ENCODE measurements around the gene DHRSX.
"Not testable (repeated sequence)": the region's sequence is repeated elsewhere in the genome, so short reads cannot be mapped to it uniquely, and the experiment has no call there.

DHRSX gene

DNA sequence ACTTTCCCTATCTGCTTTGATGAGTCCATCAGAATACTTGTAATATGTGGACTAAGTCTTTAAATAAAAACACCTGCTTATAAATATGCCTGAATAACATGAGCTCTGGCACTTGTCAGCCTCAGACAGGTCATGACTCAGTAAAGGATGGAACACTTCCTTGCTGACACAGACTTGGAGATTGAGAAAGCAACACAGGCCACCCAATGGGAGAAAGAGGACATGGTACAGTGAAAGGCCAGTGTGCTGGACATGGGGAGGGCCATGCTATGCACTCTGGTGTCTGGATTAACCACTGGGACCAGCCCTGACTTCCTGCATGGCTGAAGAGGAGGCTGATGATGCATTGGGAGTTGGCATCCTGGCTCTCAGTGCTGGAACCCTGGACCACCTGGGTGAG lies 149.5 kb downstream of the DHRSX start:
- ATAC-seq = no peak
- no peak for DNase-seq

DNA sequence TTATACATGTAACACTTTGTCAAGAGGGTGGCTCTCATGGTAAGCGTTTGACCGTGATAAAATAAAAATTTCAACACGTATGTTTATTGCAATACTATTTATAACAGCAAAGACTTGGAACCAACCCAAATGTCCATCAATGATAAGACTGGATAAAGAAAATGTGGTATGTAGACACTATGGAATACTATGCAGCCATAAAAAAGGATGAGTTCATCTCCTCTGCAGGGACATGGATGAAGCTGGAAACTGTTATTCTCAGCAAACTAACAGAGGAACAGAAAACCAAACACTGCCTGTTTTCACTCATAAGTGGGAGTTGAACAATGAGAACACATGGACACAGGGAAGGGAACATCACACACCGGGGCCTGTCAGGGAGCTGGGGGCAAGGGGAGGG lies 150.1 kb downstream of the DHRSX start:
- not testable (repeated sequence) for ATAC-seq, DNase-seq

DNA sequence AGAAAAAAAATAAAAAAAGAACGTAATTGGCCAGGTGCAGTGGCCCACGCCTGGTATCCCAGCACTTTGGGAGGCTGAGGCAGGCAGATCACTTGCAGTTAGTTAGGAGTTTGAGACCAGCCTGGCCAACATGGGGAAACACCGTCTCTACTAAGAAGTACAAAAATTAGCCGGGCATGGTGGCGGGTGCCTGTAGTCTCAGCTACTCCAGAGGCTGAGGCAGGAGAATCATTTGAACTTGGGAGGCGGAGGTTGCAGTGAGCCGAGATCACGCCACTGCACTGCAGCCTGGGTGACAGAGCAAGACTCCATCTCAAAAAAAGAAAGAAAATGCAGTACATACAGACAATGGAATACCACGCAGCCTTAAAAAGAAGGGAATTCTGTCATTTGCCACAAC lies 150.7 kb downstream of the DHRSX start:
- not testable (repeated sequence) for ATAC-seq, DNase-seq

DNA sequence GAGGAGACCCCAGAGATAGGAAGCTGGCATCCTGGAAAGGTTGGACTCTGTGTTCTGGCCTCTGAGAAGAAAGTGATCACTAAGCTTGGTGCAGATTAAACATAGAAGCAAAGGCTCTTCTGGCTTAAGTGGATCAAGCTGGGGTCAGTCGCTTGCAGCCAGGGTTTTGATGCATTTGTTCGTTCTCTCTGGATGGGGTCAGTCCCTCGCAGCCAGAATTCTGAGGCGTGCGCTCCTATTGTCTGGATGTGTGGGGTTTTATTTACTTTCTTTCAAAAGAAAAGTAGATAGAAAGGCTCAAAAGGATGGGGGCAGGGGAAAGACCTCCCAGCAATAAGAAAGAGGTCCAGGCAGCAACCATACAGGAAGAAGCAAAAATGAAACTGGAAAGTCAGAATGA lies 152.6 kb downstream of the DHRSX start:
- no peak for ATAC-seq
- no peak for DNase-seq

DNA sequence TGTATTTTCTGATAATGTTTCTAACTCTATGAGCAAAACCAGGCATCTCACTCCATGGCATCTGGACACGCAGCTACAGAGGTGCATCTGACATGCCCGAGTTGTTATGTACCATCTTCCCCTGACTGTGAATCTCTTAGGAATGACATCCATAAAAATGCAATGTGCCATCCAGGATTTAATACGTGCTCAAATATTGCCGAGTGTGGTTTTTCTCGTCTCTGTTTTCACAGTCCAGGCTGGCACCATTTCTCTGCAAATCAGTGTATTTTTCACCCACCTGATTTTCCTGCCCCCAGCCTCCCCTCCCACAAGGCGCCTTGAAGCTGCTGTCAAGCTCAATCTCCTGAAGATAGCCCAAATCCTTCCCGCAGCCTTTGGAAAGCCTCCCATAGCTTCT lies 154.6 kb downstream of the DHRSX start:
- ATAC-seq = no peak
- no peak for DNase-seq

DNA sequence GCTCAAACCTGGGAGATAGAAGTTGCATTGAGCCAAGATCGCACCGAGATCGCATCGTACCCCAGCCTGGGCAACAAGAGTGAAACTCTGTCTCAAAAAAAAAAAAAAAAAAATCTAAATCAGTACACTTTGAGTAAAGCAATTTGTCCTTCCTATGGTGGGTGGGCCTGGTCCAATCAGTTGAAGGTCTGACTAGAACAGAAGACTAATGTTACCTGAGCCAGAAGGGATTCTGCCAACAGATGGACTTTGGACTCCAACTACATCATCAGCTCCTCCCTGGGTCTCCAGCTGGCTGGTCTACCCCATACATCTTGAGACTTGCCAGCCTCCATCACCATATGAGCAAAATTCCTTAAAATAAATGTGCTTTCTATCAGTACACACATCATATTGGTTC lies 155.2 kb downstream of the DHRSX start:
- ATAC-seq (no peak), DNase-seq (no peak)

DNA sequence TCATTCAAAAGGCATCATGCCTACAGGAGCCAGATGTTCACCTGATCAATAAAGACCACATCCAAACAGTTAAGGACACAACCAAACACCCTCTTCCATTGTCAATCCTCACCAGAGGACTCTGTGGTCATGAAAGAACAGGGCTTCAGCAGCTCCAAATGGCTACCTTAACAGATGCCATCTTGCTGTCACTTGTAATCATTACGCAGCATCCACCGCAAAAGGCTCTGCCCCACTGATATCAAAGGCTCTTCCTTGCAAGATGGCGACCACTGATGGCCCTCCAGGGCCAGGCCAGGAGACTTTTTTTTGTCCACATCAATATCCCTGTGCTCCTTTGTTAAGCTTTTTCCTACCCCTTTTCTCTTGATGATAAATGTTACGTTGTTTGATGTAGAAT lies 157.4 kb downstream of the DHRSX start:
- ATAC-seq (no peak), DNase-seq (no peak)

DNA sequence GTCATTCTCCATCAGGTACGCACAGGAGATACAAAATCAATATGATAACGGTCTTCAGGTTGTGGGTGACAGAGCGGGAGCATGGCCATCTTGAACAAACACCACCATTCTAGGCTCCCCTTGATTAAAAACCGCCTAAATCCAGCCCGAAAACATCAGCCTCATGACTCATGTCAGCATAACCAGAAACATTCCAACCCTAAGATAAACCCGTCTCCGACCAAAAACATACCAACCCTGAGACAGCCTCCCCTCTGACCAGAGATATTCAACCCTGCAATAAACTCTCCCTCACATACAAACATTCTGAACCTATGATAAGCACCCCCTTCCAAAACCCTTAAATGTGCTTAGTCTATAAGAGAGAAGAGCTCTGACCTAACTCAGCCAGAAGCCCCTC lies 157.9 kb downstream of the DHRSX start:
- DNase-seq = no peak
- ATAC-seq = no peak

DNA sequence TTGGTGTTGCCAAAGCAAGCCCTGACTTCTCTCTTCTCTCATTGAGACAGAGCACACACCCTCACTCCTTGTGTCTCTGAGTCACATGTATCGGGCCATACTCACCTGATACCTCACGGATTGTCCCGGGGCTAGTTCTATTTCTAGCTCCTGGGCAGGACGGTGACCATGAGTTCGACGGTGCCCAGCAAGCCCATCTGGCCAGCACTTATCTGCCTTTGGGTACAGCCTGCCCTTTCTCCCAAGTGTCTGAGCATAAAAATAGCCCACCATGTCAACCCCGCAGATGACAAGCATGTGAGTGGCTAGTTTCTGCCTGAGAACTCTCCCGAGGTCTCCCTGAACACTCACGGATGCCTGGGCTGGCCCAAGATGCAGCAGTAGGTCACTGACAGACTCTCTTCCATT lies 158.5 kb downstream of the DHRSX start:
- no peak for DNase-seq
- ATAC-seq = no peak

DNA sequence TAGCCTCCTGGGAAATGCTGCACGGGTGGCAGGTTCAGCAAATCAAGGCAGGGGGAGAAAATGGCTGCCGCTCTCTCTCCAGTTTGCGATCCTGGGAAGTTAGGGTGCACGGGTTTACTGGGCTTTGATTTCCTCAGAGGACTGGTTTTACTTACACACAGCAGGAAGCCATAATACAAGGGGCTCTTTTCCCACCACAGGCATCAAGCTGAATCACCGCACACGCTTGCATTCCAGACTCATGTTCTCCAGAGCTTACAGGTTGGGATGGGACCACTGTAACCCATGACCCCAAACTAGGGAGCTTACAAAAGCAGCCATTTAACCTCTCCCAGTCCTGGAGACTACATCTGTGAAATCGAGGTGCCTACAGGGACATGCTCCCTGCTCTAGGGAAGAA lies 159.8 kb downstream of the DHRSX start:
- no peak for DNase-seq
- ATAC-seq = no peak

DNA sequence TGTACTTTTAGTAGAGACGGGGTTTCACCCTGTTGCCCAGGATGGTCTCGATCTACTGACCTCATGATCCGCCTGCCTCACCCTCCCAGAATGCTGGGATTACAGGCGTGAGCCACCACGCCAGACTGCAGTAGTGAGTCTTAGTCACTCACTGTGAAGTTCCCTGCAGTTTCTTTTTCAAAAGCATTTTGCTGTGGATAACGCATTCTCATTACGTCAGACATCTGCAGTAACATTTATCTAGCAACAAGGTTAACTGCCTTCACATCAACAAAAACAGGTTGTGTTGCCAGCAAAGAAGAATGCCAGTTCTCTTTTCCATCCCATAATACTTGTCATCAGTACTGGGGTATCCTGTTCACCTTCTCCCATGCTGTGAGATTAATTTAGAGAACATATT lies 164.6 kb downstream of the DHRSX start:
- DNase-seq = no peak

DNA sequence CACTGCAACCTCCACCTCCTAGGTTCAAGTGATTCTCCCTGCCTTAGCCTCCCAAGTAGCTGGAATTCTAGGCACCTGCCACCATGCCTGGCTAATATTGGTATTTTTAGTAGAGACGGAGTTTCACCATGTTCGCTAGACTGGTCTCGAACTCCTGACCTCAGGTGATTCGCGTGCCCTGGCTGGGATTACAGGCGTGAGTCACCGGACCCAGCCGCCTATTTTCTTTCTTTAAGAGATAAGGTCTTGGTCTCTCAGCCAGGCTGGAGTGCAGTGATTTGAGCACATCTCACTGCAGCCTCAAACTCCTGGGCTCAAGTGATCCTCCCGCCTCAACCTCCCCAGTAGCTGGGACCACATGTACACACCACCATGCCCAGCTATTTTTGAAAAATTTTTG lies 166.5 kb downstream of the DHRSX start:
- DNase-seq (no peak), ATAC-seq (no peak)

More for the DNA sequence above, 164.6 kb downstream of the DHRSX start:
- ATAC-seq = no peak

DNA sequence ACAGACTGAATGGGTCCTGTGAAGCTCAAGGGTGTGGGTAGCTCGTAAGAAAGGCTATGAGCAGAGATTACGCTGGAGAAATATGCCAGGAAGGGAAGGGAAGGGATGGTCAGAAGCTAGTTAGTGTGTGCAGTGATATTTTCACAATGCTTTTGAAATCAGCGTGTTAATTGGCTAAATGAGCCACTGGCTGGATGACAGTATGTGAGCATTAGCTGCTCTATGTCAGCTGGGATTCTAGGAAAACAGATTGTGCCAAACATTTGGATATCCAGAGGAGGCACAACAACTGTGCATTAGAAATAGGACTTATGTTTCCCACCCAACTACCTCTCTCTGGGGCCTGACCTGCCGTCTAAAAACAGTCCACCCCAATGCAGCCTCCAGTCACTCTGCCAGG lies 168.5 kb downstream of the DHRSX start:
- DNase-seq (no peak), ATAC-seq (no peak)

DNA sequence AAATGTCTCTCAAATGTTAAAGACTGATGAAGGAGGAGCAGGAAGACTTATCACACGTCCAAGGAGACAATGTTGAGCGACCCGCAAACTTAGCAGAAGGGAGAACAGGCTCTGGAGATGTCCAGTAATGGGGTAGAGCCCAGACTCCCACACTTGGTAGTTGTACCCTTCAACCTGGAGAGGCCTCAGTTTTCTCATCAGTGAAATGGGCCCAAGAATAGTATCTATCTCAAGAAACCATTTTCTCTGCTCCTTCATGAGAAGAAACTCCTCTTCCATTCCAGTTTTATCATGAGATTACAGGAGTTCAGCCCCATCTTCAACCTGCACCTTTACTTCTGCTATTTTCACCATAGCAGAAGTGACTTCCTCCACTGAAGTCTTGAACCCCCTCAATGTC lies 169.9 kb downstream of the DHRSX start:
- ATAC-seq = no peak
- no peak for DNase-seq

DNA sequence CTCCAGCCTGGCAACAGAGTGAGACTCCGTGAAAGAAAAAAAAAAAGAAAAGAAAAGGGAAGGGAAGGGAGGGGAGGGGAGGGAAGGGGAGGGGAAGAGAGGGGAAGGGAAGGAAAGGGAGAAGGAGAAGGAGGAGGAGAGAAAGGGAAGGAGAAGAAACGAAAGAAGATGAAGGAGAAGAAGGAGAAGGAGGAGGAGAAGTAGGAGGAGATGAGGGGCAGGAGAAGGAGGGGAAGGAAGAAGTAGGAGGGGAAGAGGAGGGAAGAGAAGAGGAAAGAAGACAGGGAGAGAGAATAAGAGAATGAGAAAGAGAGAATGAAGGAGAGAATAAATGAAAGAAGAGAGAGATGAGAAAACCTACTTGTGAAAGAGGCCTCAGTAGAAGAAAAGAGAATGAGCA lies 170.3 kb downstream of the DHRSX start:
- DNase-seq (no peak), ATAC-seq (no peak)

DNA sequence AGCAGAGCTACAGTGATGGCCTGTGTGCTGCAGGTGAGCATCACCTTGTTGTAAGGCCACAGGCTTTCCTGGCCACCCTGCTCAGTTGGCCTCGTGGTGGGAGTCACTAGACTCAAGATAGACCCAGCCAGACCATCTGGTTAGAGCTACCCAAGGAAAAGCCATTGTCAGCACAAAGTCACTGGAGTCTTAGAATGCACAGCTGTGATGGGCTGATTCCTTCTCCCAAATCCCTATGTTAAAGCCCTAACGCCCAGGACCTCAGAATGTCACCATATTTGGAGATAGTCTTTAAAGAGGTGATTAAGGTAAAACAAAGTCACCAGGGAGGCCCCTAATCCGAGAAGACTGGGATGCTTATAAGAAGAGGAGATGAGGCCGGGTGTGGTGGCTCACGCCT lies 173.4 kb downstream of the DHRSX start:
- ATAC-seq (no peak), DNase-seq (no peak)

DNA sequence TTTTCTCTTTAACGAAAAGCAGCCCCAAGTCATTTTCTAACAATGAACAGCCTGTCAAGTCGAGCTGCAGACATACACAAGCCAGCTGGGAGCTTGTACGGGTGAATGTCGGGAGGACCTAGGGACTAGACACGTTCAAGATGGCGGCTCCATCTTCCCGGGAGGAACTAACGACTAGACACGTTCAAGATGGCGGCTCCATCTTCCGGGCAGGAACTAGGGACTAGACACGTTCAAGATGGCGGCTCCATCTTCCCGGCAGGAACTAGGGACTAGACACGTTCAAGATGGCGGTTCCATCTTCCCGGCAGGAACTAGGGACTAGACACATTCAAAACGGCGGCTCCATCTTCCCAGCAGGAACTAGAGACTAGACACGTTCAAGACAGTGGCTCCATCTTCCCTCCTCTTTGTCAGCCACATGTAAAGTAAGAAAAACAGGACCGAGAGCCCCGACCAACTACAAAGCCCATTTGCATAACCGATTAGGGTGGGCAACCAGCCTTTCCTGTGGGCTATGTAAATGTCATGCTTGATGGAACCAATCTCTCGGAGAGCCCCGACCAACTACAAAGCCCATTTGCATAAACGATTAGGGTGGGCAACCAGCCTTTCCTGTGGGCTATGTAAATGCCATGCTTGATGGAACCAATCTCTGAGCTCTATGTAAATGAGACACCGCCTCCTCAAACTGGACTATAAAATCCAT lies 175.5 kb downstream of the DHRSX start:
- DNase-seq (peak; percentile 17), ATAC-seq (no peak)

DNA sequence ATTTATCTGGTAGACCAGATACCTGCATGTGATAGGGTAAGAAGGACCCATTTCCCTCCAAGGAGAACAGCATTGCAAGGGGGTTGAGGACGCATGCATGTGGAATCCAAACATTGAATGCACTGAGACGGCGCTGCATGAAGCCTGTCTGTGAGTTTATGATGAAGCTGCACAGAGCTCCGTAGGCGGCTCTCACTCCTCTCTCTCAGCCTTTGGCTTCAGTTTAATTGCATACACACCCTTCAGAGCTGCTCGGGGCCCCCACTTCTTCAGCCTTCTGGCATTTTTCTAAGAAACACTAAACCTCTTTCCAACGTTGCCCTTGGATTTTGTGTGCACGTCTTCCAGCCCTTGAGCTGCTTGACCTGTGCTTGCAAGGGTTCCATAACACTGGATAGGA lies 176.6 kb downstream of the DHRSX start:
- no peak for ATAC-seq
- DNase-seq = no peak

DNA sequence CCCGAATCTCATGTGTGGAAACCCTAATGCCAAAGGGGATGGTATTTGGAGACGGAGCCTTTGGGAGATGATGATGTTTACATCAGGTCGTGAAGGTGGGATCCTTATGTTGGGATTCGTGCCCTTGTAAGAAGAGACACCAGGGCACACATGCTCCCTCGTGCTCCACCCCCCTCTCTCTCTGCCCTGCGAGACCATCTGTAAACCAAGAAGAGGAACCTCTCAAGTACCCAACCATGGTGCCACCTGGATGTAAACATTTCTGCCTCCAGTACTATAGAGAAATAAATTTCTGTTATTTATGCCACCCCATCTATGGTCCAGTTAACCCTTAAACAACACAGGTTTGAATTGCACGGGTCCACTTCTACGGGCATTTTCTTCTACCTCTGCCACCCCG lies 179.4 kb downstream of the DHRSX start:
- DNase-seq (no peak), ATAC-seq (no peak)

DNA sequence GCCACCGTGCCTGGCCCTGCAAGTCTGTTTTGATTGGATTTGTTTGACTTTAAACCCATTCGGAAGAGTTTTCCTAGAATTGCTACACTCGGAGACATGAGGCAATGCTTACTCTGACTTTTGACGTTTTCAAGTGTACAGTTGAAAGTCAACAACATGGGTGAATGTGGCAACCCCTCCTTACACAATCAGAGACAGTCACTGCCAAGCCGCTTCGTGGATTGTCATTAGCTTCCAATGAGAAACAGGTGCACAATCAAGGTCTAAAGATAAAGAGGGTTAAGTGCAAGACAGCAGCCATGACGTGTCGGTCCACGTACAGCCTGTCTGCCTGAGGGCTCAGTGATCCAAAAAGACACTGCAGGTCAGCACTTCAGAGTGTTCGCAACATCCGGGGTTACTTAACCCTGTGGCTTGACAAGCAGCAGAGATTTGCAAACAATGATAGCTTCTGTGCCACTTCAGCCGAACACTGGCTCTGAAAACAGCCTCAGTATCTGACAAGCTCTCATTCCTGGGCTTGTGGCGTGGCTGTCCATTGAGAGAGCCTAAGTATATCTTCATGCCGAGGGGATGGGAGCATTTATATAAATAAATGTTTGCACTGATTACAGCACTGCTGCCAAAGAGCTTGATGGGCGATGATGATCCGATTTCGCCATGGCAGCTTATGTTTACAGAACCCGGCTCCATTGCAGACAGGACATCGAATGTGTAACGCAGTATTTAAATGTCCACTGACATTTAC lies 180.0 kb downstream of the DHRSX start:
- ATAC-seq (no peak), DNase-seq (no peak)

DNA sequence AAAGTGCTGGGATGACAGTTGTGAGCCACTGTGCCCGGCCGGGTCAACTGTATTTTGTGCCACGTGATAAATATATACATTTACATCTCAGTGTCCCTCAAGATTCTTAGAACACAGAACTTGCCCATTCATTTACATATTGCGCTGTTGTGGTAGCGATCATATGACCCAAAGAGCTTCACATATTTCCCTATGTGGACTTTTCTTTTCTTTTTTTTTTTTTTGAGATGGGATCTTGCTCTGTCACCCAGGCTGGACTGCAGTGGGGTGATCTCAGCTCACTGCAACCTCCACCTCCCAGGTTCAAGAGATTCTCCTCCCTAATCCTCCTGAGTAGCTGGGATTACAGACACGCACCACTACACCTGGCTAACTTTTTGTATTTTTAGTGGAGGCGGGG lies 180.7 kb downstream of the DHRSX start:
- DNase-seq = no peak
- no peak for ATAC-seq

DNA sequence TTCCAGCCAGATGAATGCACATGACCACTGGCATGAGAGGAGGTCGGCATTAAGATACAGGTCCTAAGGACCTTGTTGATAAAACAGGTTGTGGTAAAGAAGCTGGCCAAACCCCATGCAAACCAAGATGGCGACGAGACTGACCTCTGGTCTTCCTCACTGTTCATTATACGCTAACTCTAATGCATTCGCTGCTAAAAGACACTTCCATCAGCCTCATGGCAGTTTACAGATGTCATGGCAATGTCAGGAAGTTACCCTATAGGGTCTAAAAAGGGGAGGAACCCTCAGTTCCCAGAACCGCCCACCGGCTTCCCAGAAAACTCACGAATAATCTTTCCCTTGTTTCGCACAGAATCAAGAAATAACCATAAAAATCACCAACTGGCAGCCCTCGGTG lies 182.4 kb downstream of the DHRSX start:
- ATAC-seq (no peak), DNase-seq (no peak)

DNA sequence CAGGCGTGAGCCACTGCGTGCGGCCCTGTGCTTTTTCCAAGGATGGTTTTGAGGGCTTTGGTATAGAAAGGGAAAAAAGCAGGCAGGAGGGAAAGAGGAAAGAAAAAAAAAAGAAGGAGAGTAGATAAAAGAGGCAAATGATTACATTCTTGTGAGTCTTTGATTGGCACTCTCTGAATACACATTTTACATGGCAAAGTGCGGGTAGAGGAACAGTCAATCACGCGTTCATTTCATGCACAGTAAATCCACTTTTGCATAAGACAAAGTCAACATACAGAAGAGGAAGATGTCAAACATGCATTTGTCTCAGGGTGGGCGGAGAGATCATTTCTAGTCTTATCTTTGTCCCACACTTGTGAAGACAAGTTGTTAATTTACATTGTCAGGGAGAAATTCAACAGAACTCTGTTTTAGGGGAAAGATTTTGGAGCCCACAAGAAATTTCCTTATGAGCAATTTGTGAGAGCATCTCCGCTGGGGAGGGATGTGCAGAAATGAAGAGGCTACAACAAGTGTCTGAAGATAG lies 183.2 kb downstream of the DHRSX start:
- ATAC-seq (no peak), DNase-seq (no peak)

DNA sequence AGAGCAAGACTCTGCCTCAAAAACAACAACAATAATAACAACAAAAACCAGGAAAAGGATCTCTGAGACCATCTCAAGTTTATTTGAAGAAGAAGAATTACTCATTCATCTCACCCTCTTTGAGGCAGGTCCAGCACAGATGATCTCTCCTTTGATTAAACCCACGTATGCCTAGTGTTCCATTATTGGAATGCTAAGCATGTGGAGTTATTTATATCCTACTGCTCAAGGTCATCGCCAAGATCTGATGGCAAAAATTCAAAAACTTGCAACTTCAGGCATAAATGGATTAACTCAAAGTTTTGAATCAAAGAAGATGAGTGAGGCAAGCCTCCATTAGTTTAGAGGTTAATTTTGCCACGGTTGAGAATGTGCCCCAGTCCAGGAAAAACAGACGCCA lies 184.2 kb downstream of the DHRSX start:
- ATAC-seq = no peak
- DNase-seq = no peak
